Measurements from ENCODE around the gene ATF6B. TPM values are rescaled to one million over a fixed set of nuclear protein-coding genes. Genes with fewer than 3 reads are reported as not detected.

The ATF6B gene
- total and polyA plus RNA-seq, 2 of the 13 experiments (the other 11 are each of a cell fraction or from before 2014, with no cell fraction given): 18.1 to 44.0 TPM

- no peak for TF ChIP-seq MTA1 (CRISPR knock-in tag; IDR thresholded peaks at IDR 0.05; ENCODE audit: borderline replicate concordance)
- no peak for TF ChIP-seq EED (CRISPR knock-in tag; IDR thresholded peaks at IDR 0.05)
- peak; percentile 39; the same call in 1 of the 2 replicates for TF ChIP-seq PHF8 (CRISPR knock-in tag; IDR thresholded peaks at IDR 0.05)
- no peak for TF ChIP-seq U2AF2 (IDR thresholded peaks at IDR 0.05; ENCODE audit: low read depth, low read length)
- TF ChIP-seq SRSF9 (IDR thresholded peaks at IDR 0.05; ENCODE audit: borderline replicate concordance, insufficient read depth, low read depth, low read length, poor library complexity, severe bottlenecking): no peak
- no peak for TF ChIP-seq MAF1 (CRISPR knock-in tag; IDR thresholded peaks at IDR 0.05; ENCODE audit: borderline replicate concordance)
- TF ChIP-seq DZIP1 (CRISPR knock-in tag; IDR thresholded peaks at IDR 0.05): no peak
- TF ChIP-seq MAFK (conservative IDR thresholded peaks at IDR 0.05 in 1 of 2, IDR thresholded peaks at IDR 0.05 in 1 of 2; ENCODE audit: low read length in 2 of 2): no peak
- TF ChIP-seq NR2F6 (IDR thresholded peaks at IDR 0.05): no peak
- TF ChIP-seq NR2F6 (CRISPR knock-in tag; IDR thresholded peaks at IDR 0.05): peak; percentile 78; the same call in 1 of the 2 replicates
- 0 out of 2 replicates have a peak, but pooled peaks have one; percentile 56 for TF ChIP-seq MIER2 (CRISPR knock-in tag; IDR thresholded peaks at IDR 0.05)
- peak; percentile 78 for TF ChIP-seq GABPB1 (CRISPR knock-in tag; IDR thresholded peaks at IDR 0.05)
- TF ChIP-seq, protein P1, sequence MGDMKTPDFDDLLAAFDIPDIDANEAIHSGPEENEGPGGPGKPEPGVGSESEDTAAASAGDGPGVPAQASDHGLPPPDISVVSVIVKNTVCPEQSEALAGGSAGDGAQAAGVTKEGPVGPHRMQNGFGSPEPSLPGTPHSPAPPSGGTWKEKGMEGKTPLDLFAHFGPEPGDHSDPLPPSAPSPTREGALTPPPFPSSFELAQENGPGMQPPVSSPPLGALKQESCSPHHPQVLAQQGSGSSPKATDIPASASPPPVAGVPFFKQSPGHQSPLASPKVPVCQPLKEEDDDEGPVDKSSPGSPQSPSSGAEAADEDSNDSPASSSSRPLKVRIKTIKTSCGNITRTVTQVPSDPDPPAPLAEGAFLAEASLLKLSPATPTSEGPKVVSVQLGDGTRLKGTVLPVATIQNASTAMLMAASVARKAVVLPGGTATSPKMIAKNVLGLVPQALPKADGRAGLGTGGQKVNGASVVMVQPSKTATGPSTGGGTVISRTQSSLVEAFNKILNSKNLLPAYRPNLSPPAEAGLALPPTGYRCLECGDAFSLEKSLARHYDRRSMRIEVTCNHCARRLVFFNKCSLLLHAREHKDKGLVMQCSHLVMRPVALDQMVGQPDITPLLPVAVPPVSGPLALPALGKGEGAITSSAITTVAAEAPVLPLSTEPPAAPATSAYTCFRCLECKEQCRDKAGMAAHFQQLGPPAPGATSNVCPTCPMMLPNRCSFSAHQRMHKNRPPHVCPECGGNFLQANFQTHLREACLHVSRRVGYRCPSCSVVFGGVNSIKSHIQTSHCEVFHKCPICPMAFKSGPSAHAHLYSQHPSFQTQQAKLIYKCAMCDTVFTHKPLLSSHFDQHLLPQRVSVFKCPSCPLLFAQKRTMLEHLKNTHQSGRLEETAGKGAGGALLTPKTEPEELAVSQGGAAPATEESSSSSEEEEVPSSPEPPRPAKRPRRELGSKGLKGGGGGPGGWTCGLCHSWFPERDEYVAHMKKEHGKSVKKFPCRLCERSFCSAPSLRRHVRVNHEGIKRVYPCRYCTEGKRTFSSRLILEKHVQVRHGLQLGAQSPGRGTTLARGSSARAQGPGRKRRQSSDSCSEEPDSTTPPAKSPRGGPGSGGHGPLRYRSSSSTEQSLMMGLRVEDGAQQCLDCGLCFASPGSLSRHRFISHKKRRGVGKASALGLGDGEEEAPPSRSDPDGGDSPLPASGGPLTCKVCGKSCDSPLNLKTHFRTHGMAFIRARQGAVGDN (CRISPR knock-in tag; IDR thresholded peaks at IDR 0.05): peak; percentile 70
- TF ChIP-seq IKZF1 (IDR thresholded peaks at IDR 0.05): no peak
- TF ChIP-seq MTF1 (CRISPR knock-in tag; IDR thresholded peaks at IDR 0.05): no peak
- TF ChIP-seq, protein P2, sequence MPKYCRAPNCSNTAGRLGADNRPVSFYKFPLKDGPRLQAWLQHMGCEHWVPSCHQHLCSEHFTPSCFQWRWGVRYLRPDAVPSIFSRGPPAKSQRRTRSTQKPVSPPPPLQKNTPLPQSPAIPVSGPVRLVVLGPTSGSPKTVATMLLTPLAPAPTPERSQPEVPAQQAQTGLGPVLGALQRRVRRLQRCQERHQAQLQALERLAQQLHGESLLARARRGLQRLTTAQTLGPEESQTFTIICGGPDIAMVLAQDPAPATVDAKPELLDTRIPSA (CRISPR knock-in tag; IDR thresholded peaks at IDR 0.05; ENCODE audit: borderline replicate concordance): no peak
- TF ChIP-seq DR1 (CRISPR knock-in tag; IDR thresholded peaks at IDR 0.05): no peak
- no peak for TF ChIP-seq HNRNPH1 (optimal IDR thresholded peaks at IDR 0.05; ENCODE audit: low read depth, low read length)
- TF ChIP-seq SALL2 (CRISPR knock-in tag; IDR thresholded peaks at IDR 0.05): 0 out of 2 replicates have a peak, but pooled peaks have one; percentile 52
Observed at GRCh38 chr6:32087574-32088486, 40.2 kb downstream of the ATF6B start (continued).

Data from HepG2 (cell line).